HG03571 (cell line): ENCODE data around the gene PUS10.

Experiments used
- ATAC-seq: cut with Tn5 transposase; IDR thresholded peaks from one replicate; pipeline ENCODE4 v1.9.1; 2021; ENCODE audit not compliant: unreplicated experiment

The PUS10 gene

GRCh38 chr2:60972889-60973656 is 45.0 kb downstream of the PUS10 start:
- ATAC-seq: peak; percentile 9

- ATAC-seq: no peak
These were observed 51.3 kb downstream of the PUS10 start for GRCh38 chr2:60966507-60967405.

- ATAC-seq: no peak
These were observed 52.6 kb downstream of the PUS10 start for GRCh38 chr2:60965499-60965785.

- no peak for ATAC-seq
These were observed 53.2 kb downstream of the PUS10 start for GRCh38 chr2:60964651-60965498.

GRCh38 chr2:60963190-60963589 is 54.9 kb downstream of the PUS10 start:
- ATAC-seq: no peak

GRCh38 chr2:60962528-60962927 is 55.5 kb downstream of the PUS10 start:
- no peak for ATAC-seq

GRCh38 chr2:60961457-60961856 is 56.6 kb downstream of the PUS10 start:
- ATAC-seq: no peak

- ATAC-seq: no peak
These were observed 57.3 kb downstream of the PUS10 start for GRCh38 chr2:60960706-60961105.

- no peak for ATAC-seq
These were observed 58.6 kb downstream of the PUS10 start for GRCh38 chr2:60959501-60959900.

GRCh38 chr2:60958800-60959199 is 59.3 kb downstream of the PUS10 start:
- ATAC-seq: no peak

GRCh38 chr2:60958361-60958760 is 59.7 kb downstream of the PUS10 start:
- ATAC-seq: no peak

GRCh38 chr2:60957643-60958042 is 60.4 kb downstream of the PUS10 start:
- ATAC-seq: no peak

- ATAC-seq: no peak
These were observed 60.8 kb downstream of the PUS10 start for GRCh38 chr2:60957224-60957623.

GRCh38 chr2:60954139-60954538 is 63.9 kb downstream of the PUS10 start:
- no peak for ATAC-seq

- ATAC-seq: no peak
These were observed 69.0 kb downstream of the PUS10 start for GRCh38 chr2:60948926-60949579.

GRCh38 chr2:60948161-60948560 is 69.9 kb downstream of the PUS10 start:
- no peak for ATAC-seq

GRCh38 chr2:60947056-60947455 is 71.0 kb downstream of the PUS10 start:
- ATAC-seq: no peak

- ATAC-seq: no peak
These were observed 72.7 kb downstream of the PUS10 start for GRCh38 chr2:60945341-60945740.

- ATAC-seq: no peak
These were observed 78.4 kb downstream of the PUS10 start for GRCh38 chr2:60939622-60940021.

GRCh38 chr2:60938301-60938700 is 79.8 kb downstream of the PUS10 start:
- no peak for ATAC-seq

GRCh38 chr2:60936757-60937156 is 81.3 kb downstream of the PUS10 start:
- ATAC-seq: no peak
